Common myeloid progenitor, CD34-positive (primary cell): ENCODE data around the gene PRUNE1.

Experiments
- CTCF ChIA-PET: fragments of 350-600 bp; sonication (Branson Sonifier 250); formaldehyde crosslinking; loops from one replicate; lab custom pipeline; 2021; ENCODE audit warnings: antibody characterized with exemption; lab: Charles Lee
- POLR2A ChIA-PET: fragments of 350-600 bp; sonication (Branson Sonifier 250); formaldehyde crosslinking; loops from one replicate; lab custom pipeline; 2021; ENCODE audit warnings: antibody characterized with exemption; lab: Charles Lee
- DNase-seq, 3 donors: peaks; one replicate each; pipeline versions ENCODE4 v3.0.0 to v3.0.0-alpha.2; 2013
- H3K27ac ChIP-seq, 2 experiments: 1 replicate in 1 of 2; 2 replicates in 1 of 2; pipeline ENCODE4 v1.7.0; 2013; ENCODE audit warnings: inconsistent platforms in 2 of 2, low read length in 2 of 2, mild to moderate bottlenecking in 2 of 2, low read depth in 1 of 2, moderate library complexity in 1 of 2; ENCODE audit not compliant: severe bottlenecking in 2 of 2, insufficient read depth in 1 of 2, poor library complexity in 1 of 2
- H3K27me3 ChIP-seq, 5 experiments: replicated peaks in 2 of 5; 1 replicate in 3 of 5; 2 replicates in 2 of 5; pipeline versions ENCODE4 v1.6.1 to v1.7.0; 2013; ENCODE audit warnings: low read length in 4 of 5, mild to moderate bottlenecking in 2 of 5, moderate library complexity in 2 of 5, inconsistent platforms in 1 of 5; ENCODE audit not compliant: insufficient read depth in 5 of 5, control insufficient read depth in 4 of 5
- H3K36me3 ChIP-seq, 4 experiments: 1 replicate in 2 of 4; 2 replicates in 2 of 4; pipeline versions ENCODE4 v1.6.1 to v1.7.0; 2013; ENCODE audit warnings: low read length in 3 of 4, control low read depth in 1 of 4, mild to moderate bottlenecking in 1 of 4; ENCODE audit not compliant: control insufficient read depth in 4 of 4, insufficient read depth in 4 of 4
- H3K4me1 ChIP-seq, 4 experiments: 1 replicate in 3 of 4; 2 replicates in 1 of 4; pipeline versions ENCODE4 v1.6.1 to v1.7.1; 2013; ENCODE audit warnings: low read length in 3 of 4, mild to moderate bottlenecking in 3 of 4, control low read depth in 1 of 4, inconsistent platforms in 1 of 4, moderate library complexity in 1 of 4; ENCODE audit not compliant: control insufficient read depth in 4 of 4, insufficient read depth in 4 of 4; ENCODE audit errors: control extremely low read depth in 1 of 4
- H3K4me3 ChIP-seq, 7 experiments: 1 replicate in 4 of 7; 2 replicates in 3 of 7; pipeline versions ENCODE4 v1.5.1 to v1.7.0; 2013; ENCODE audit warnings: mild to moderate bottlenecking in 7 of 7, low read length in 6 of 7, moderate library complexity in 6 of 7, inconsistent platforms in 2 of 7, low read depth in 2 of 7, control low read depth in 1 of 7; ENCODE audit not compliant: insufficient read depth in 4 of 7, control insufficient read depth in 1 of 7; ENCODE audit errors: extremely low read depth in 1 of 7
- H3K9me3 ChIP-seq, 5 experiments: 1 replicate in 4 of 5; 2 replicates in 1 of 5; pipeline versions ENCODE4 v1.6.1 to v1.7.1; 2013; ENCODE audit warnings: low read length in 4 of 5, mild to moderate bottlenecking in 2 of 5, inconsistent platforms in 1 of 5, low read depth in 1 of 5, moderate library complexity in 1 of 5; ENCODE audit not compliant: control insufficient read depth in 4 of 5, insufficient read depth in 2 of 5; ENCODE audit errors: control extremely low read depth in 1 of 5
- WGBS: methylation state at CpG from one replicate; pipeline ENCODE4 v1.1.5; 2013; ENCODE audit not compliant: insufficient coverage; 5-methylcytosine and 5-hydroxymethylcytosine counted together

PRUNE1 gene

DNA sequence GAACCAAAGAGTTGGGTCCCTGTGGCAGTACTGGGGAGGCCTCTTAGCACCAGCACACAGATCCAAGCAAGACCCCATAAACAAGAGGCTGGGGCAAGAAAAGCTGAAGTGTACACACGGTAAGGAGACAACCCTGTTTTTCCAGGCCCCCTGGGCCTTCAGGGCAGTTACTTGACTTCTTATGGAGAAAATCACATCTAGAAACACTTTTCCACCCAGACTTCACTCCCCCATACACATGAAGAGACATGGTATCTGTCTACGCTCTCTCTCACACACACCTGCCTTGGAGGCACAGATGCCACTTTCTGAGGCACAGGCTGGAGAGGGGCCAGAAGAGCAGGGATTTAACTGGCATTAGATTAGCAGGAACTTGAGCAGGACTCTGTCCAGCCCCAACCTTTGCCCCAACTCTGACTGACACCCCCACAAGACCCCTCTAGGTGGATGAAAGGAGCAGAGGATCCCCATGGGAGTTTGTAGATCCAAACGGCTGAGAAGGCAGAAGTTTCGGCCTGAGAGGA, 35.8 kb upstream of the PRUNE1 start:
- POLR2A ChIA-PET, result no interaction called here
- no peak for DNase-seq
- H3K4me3 ChIP-seq, result peak overlapping the region in 5 of 7 experiments; percentile 79 to 95 (median 92)
- H3K27me3 ChIP-seq, result no peaks in the 10 kb centered on the region
- WGBS, result 97% methylated on average over 3 of the region's 4 CpGs
- CTCF ChIA-PET, result interaction anchor here (1.1 to 1.5 kb wide), 2 partner anchors 9 to 20 kb away, joined by 3 to 4 read pairs; no protein-coding TSS in a partner anchor
- peaks cover 16 to 66% (median 54%) of the 10 kb centered on the region in 4 experiments for H3K4me1 ChIP-seq
- H3K9me3 ChIP-seq, result no peaks in the 10 kb centered on the region
- peak overlapping the region in 1 of 2 experiments; percentile 91 for H3K27ac ChIP-seq
- H3K36me3 ChIP-seq, result peaks cover 3 to 39% (median 15%) of the 10 kb centered on the region in 4 experiments

DNA sequence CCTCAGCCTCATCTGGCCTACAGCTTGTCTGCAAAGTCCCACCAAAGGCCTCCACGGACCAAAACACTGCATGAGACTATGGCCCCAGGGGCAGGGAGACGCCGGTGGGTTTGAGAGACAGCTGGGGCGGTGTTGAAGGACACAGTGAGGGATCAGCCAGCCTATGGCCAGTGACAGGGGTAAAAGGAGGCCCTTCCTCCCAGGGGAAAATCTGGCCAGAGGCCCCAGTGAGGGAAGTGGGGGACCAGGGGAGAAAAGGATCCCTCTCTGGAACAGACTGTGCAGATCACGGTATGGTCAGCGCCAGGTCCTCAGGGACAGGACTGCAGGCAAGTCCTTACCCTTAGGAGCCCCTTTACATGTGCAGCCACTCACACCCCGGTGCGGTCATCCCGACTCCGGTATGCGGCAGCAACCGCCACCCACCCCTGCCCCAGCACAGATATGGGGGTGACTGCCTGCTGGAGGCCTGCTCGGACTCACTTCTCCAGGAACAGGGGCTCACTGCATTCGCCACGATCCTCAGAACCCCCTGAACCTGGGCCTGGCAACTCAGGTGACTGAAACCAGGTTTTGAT, 34.9 kb upstream of the PRUNE1 start:
- CTCF ChIA-PET, result interaction anchor here (0.8 to 1.5 kb wide), 6 partner anchors 10 to 39 kb away, joined by 3 to 4 read pairs (median 3); no protein-coding TSS in a partner anchor

DNA sequence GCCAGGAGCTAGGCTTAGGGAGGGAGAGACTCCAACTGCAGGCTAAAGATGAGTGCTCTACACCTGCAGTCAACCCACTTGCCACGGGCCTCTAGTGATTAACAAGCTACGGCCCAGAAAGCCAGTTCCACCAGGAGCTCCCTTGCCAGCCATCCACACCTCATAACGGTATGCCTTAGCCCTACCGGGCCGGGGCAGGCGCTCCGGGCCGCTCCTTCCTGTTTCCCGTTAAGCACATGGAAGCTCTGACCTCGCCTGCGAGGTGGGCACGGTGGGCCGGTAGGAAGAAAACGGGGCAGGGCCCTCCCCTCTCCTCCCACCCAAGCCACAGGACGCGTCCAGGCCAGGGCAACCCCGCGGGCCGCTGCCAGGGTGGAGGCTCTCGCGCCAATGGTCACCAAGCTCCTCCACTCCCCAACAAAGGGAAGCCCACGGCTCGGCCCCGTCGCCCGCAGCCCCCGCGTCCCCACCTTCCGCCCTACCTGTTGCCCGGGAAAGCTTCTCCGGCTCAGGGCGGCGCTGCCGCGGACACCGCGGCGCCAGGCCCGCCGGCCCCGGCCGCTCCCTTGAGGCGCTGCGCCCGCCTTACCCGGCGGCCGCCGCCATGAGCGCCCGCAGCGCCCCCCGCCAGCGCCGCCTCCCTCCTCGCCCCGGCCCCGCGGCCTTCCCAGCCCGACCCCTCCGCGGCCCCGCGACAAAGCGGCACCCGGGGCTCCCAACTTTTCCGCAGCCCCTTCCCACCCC, 34.2 kb upstream of the PRUNE1 start:
- peaks cover 26 to 81% (median 69%) of the 10 kb centered on the region in 4 experiments for H3K4me1 ChIP-seq
- POLR2A ChIA-PET, result interaction anchor here (0.5 to 1.3 kb wide), 6 partner anchors 9 to 71 kb away, joined by 3 to 7 read pairs (median 4); partner anchors contain the start of gene MINDY1
- peak overlapping the region; percentile 39 to 95 (median 87) for H3K4me3 ChIP-seq
- H3K9me3 ChIP-seq, result no peaks in the 10 kb centered on the region
- peak in 2 of 3 donors; percentile 36 to 43 for DNase-seq
- under 1% methylated on average over 31 of the region's 67 CpGs for WGBS
- peak overlapping the region; percentile 78 to 91 for H3K27ac ChIP-seq
- H3K36me3 ChIP-seq, result peaks cover 0 to 24% (median under 1%) of the 10 kb centered on the region in 4 experiments
- CTCF ChIA-PET, result interaction anchor here (0.8 to 1.0 kb wide), 5 partner anchors 10 to 40 kb away, joined by 3 read pairs; no protein-coding TSS in a partner anchor
- H3K27me3 ChIP-seq, result no peaks in the 10 kb centered on the region

More for the DNA sequence above, 34.9 kb upstream of the PRUNE1 start:
- Histone ChIP-seq H3K9me3 (no peaks in the 10 kb centered on the region), H3K4me1 (peaks cover 22 to 74% (median 63%) of the 10 kb centered on the region in 4 experiments), H3K27ac (peak overlapping the region; percentile 78 to 91), H3K4me3 (peak overlapping the region; percentile 39 to 95 (median 87)), H3K27me3 (no peaks in the 10 kb centered on the region), H3K36me3 (peaks cover 0 to 30% (median 6%) of the 10 kb centered on the region in 4 experiments)
- POLR2A ChIA-PET, result interaction anchor here (0.5 to 1.3 kb wide), 5 partner anchors 10 to 72 kb away, joined by 3 to 7 read pairs (median 4); partner anchors contain the start of gene MINDY1
- whole genome bisulfite sequencing, result 32% methylated on average over 10 of the region's 15 CpGs
- peak in 2 of 3 donors; percentile 18 to 27 for DNase-seq

DNA sequence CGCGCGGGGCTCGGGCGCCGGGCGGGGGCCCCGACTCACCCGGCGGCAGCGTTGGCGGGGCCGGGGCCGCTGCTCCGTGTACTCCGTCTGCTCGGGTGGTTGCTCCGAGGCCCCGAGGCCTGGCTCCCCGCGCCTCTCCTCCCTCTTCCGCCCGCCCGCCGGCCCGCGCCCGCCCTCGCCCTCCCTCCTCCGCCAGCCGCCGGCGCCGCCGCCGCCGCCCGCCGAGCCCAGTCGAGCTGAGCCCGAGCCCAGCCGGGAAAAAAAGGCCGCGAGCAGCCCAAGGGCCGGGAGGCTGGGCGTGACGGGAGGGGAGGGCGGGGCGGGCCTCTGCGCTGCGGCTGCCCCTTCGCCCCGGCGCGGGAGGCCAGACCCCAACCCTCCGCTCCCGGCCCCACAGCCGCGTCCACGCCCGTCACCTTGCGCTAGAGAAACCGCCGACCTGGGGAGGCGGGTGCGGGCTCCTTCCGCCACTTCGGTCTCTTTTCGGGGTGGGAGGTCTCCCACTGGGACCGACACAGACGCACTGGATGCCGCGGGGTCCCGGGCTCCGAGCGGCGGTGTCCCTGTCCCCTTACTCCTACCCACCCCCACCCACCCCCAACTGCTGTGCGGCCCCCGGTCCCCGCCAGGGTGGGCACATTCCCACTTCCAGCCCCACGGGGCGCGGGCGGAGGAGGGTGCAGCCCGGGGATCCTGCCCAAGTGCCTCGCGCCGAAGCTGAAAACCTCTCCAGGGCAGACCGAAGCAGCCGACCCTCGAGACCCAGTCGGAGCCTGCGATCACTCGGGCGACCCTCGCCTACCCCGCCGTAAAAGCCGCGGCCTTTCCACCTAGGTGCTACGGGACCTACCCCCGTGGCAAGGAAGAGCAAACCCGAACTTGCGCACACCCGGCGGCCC, 33.4 kb upstream of the PRUNE1 start, which contains the start of gene CERS2:
CERS2 (minus strand) TSS at position 256 of the 899 bp plus-strand sequence. CDS start 5,745 bp downstream, outside the sequence.
- H3K4me3 ChIP-seq, result peak within 1 kb of the TSS; percentile 39 to 95 (median 87)
- peak; percentile 85 to 92 (median 86) for DNase-seq
- H3K27me3 ChIP-seq, result no peaks in the 10 kb centered on the region
- ChIA-PET POLR2A (interaction anchor here (1.2 to 1.3 kb wide), 2 partner anchors 18 to 32 kb away, joined by 3 to 7 read pairs; partner anchors contain the start of gene MINDY1), CTCF (interaction anchor here (1.5 kb wide), 1 partner anchor 414 kb away, joined by 3 read pairs; no protein-coding TSS in a partner anchor)
- peak within 1 kb of the TSS; percentile 78 to 91 for H3K27ac ChIP-seq
- peaks cover 26 to 89% (median 75%) of the 10 kb centered on the region in 4 experiments for H3K4me1 ChIP-seq
- 4% methylated on average over 55 of the region's 106 CpGs for WGBS
- H3K36me3 ChIP-seq, result peaks cover 0 to 18% (median 0%) of the 10 kb centered on the region in 4 experiments
- no peaks in the 10 kb centered on the region for H3K9me3 ChIP-seq

DNA sequence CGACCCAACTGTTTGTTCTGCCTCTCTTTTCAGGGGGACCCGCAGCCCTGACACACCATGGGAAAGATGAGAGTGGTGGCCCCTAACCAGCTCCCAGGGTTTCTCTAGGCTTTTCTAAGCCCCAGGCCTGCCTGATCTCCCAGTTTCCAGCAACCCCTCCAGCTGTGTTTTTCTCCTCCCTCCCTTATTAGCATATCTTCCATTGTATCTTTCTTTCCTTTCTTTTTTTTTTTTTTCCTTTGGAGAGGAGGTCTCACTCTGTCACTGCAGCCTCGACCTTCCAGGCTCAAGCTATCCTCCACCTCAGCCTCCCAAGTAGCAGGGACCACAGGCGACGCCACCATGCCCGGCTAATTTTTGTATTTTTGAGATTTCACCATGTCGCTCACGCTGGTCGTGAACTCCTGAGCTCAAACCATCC, 31.8 kb upstream of the PRUNE1 start:
- WGBS, result 84% methylated on average over 5 of the region's 9 CpGs
- Histone ChIP-seq H3K9me3 (no peaks in the 10 kb centered on the region), H3K4me1 (peaks cover 24 to 82% (median 69%) of the 10 kb centered on the region in 4 experiments), H3K27me3 (no peaks in the 10 kb centered on the region), H3K4me3 (peak overlapping the region in 3 of 7 experiments; percentile 35 to 73 (median 52)), H3K27ac (peak overlapping the region in 1 of 2 experiments; percentile 85), H3K36me3 (peaks cover 0 to 12% (median 0%) of the 10 kb centered on the region in 4 experiments)
- ChIA-PET CTCF (interaction anchor here (1.3 to 15.2 kb wide), 6 partner anchors 9 to 416 kb away, joined by 3 to 235 read pairs (median 19); partner anchors contain the start of gene MINDY1), POLR2A (interaction anchor here (0.6 to 1.7 kb wide), 5 partner anchors 18 to 282 kb away, joined by 3 to 8 read pairs (median 4); partner anchors contain the start of gene MINDY1)
- DNase-seq, result peak in 1 of 3 donors; percentile 23
